WTC11 (cell line): ENCODE data around the gene FBXL13.

Source experiments
- CTCF ChIP-seq: fragments of 200-600 bp; IDR thresholded peaks from 2 replicates; pipeline ENCODE4 v1.8.0; 2022; ENCODE audit warnings: antibody characterized with exemption
- ERG ChIP-seq: fragments of 250-450 bp; sonication (Bioruptor Pico); IDR thresholded peaks from 2 replicates; pipeline ENCODE4 v1.8.0; 2021; ENCODE audit warnings: mild to moderate bottlenecking
- ETV6 ChIP-seq: sonication (generic); formaldehyde crosslinking; IDR thresholded peaks from 2 replicates; pipeline ENCODE4 v1.8.1; 2022; ENCODE audit warnings: mild to moderate bottlenecking, missing genetic modification reagents
- GABPB1 ChIP-seq: sonication (generic); formaldehyde crosslinking; IDR thresholded peaks from 2 replicates; pipeline ENCODE4 v1.8.1; 2023; ENCODE audit warnings: mild to moderate bottlenecking, missing genetic modification reagents
- MAX ChIP-seq: sonication (generic); formaldehyde crosslinking; IDR thresholded peaks from 2 replicates; pipeline ENCODE4 v1.8.0; 2022; ENCODE audit warnings: mild to moderate bottlenecking, missing genetic modification reagents
- NR1H2 ChIP-seq: sonication (generic); formaldehyde crosslinking; IDR thresholded peaks from 2 replicates; pipeline ENCODE4 v1.9.0; 2021; ENCODE audit warnings: mild to moderate bottlenecking, moderate library complexity, missing genetic modification reagents
- SP1 ChIP-seq: sonication (generic); formaldehyde crosslinking; conservative IDR thresholded peaks from 2 replicates; pipeline ENCODE4 v1.8.1; 2022; ENCODE audit warnings: missing genetic modification reagents
- TP53 ChIP-seq: sonication (generic); formaldehyde crosslinking; IDR thresholded peaks from 2 replicates; pipeline ENCODE4 v1.8.1; 2023; ENCODE audit warnings: mild to moderate bottlenecking, missing genetic modification reagents
- ZNF416 ChIP-seq: fragments of 250-450 bp; sonication (Bioruptor Pico); IDR thresholded peaks from 2 replicates; pipeline ENCODE4 v1.9.0; 2021; ENCODE audit warnings: mild to moderate bottlenecking, inconsistent platforms
- ZNF423 ChIP-seq: fragments of 250-450 bp; sonication (Bioruptor Pico); IDR thresholded peaks from 2 replicates; pipeline ENCODE4 v2.1.2; 2022; ENCODE audit warnings: mild to moderate bottlenecking, moderate library complexity
- TF ChIP-seq, protein P1 (sequence below): sonication (generic); formaldehyde crosslinking; IDR thresholded peaks from 2 replicates; pipeline ENCODE4 v1.8.1; 2023; ENCODE audit warnings: mild to moderate bottlenecking, moderate library complexity, missing genetic modification reagents
- TF ChIP-seq, protein P2 (sequence below): sonication (generic); formaldehyde crosslinking; IDR thresholded peaks from 2 replicates; pipeline ENCODE4 v1.8.0; 2022; ENCODE audit warnings: mild to moderate bottlenecking, missing genetic modification reagents

DNA sequence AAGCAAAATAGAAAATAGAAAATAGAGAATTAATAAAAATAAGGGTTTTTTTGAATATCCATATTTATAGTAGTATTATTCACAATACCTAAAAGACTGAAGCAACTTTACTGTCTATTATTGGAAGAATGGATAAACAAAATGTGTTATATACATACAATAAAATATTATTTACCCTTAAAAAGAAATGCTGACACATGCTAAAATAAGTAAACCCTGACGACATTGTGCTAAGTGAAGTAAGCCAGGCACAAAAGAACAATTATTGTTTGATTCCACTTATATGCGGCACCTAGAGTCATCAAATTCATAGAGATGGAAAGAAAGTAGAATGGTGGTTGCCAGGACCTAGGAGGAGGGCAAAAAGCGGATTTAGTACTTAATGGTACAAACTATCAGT is 122.8 kb downstream of the FBXL13 start:
- TF ChIP-seq, protein P1, sequence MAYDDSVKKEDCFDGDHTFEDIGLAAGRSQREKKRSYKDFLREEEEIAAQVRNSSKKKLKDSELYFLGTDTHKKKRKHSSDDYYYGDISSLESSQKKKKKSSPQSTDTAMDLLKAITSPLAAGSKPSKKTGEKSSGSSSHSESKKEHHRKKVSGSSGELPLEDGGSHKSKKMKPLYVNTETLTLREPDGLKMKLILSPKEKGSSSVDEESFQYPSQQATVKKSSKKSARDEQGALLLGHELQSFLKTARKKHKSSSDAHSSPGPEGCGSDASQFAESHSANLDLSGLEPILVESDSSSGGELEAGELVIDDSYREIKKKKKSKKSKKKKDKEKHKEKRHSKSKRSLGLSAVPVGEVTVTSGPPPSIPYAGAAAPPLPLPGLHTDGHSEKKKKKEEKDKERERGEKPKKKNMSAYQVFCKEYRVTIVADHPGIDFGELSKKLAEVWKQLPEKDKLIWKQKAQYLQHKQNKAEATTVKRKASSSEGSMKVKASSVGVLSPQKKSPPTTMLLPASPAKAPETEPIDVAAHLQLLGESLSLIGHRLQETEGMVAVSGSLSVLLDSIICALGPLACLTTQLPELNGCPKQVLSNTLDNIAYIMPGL (CRISPR knock-in tag) = no peak
- TF ChIP-seq CTCF = no peak
- no peak for TF ChIP-seq MAX (CRISPR knock-in tag)
- TF ChIP-seq GABPB1 (CRISPR knock-in tag) = no peak
- TF ChIP-seq ETV6 (CRISPR knock-in tag) = no peak
- no peak for TF ChIP-seq ERG (CRISPR knock-in tag)
- TF ChIP-seq SP1 (CRISPR knock-in tag) = no peak
- no peak for TF ChIP-seq TP53
- TF ChIP-seq, protein P2, sequence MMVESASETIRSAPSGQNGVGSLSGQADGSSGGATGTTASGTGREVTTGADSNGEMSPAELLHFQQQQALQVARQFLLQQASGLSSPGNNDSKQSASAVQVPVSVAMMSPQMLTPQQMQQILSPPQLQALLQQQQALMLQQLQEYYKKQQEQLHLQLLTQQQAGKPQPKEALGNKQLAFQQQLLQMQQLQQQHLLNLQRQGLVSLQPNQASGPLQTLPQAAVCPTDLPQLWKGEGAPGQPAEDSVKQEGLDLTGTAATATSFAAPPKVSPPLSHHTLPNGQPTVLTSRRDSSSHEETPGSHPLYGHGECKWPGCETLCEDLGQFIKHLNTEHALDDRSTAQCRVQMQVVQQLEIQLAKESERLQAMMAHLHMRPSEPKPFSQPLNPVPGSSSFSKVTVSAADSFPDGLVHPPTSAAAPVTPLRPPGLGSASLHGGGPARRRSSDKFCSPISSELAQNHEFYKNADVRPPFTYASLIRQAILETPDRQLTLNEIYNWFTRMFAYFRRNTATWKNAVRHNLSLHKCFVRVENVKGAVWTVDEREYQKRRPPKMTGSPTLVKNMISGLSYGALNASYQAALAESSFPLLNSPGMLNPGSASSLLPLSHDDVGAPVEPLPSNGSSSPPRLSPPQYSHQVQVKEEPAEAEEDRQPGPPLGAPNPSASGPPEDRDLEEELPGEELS (CRISPR knock-in tag) = no peak
- TF ChIP-seq ZNF423 (CRISPR knock-in tag) = no peak
- no peak for TF ChIP-seq NR1H2 (CRISPR knock-in tag)
- TF ChIP-seq ZNF416 = no peak
